PC-3 (cell line): ENCODE measurements around the gene SLC22A5. TPM values are rescaled to one million over a fixed set of nuclear protein-coding genes. Genes with fewer than 3 reads are reported as not detected.
A peak's percentile ranks its signal among the peaks of the same experiment; 100 is the strongest.

Experiments used
- ATAC-seq: fragments of 200-7000 bp; cut with Tn5 transposase; 2 replicates; pipeline ENCODE4 v1.9.1; 2020; ENCODE audit warnings: mild to moderate bottlenecking, moderate library complexity
- BruUV-seq: library from RNA; stranded (reverse); fragments of 400-500 nt; replicated peaks from 2 replicates; lab custom pipeline; 2021; lab: Mats Ljungman, UMichigan
- CTCF ChIA-PET: fragments of 300-600 bp; sonication (Branson Sonifier 250); formaldehyde crosslinking; loops from one replicate; lab custom pipeline; 2022; ENCODE audit warnings: antibody characterized with exemption; lab: Charles Lee
- POLR2A ChIA-PET: fragments of 300-600 bp; sonication (Branson Sonifier 250); formaldehyde crosslinking; loops from one replicate; lab custom pipeline; 2022; ENCODE audit warnings: antibody characterized with exemption; ENCODE audit not compliant: unreplicated experiment; lab: Charles Lee
- DNase-seq: peaks from one replicate; pipeline ENCODE4 v3.0.0-alpha.2; 2015
- H2AFZ ChIP-seq: fragments of 300-600 bp; sonication (generic); 2 replicates; pipeline ENCODE4 v1.6.0; 2016; ENCODE audit warnings: antibody characterized with exemption, low read length
- H3F3A ChIP-seq: fragments of 300-600 bp; sonication (generic); one replicate; pipeline ENCODE4 v1.6.0; 2017; ENCODE audit warnings: antibody characterized with exemption, low read length, control low read depth, mild to moderate bottlenecking; ENCODE audit not compliant: unreplicated experiment
- H3K27ac ChIP-seq: fragments of 300-600 bp; sonication (generic); 2 replicates; pipeline ENCODE4 v1.5.1; 2016; ENCODE audit warnings: mild to moderate bottlenecking, low read length
- H3K27me3 ChIP-seq: fragments of 300-600 bp; sonication (generic); 2 replicates; pipeline ENCODE4 v1.6.1; 2016; ENCODE audit warnings: low read length, mixed read lengths
- H3K36me3 ChIP-seq: fragments of 300-600 bp; sonication (generic); 2 replicates; pipeline ENCODE4 v1.6.1; 2016; ENCODE audit warnings: low read depth, mixed run types, low read length, mixed read lengths
- H3K4me1 ChIP-seq: fragments of 300-600 bp; sonication (generic); 2 replicates; pipeline ENCODE4 v1.5.1; 2016; ENCODE audit warnings: low read length; ENCODE audit not compliant: insufficient read depth
- H3K4me2 ChIP-seq: fragments of 300-600 bp; sonication (generic); 2 replicates; pipeline ENCODE4 v1.6.0; 2016; ENCODE audit warnings: low read length
- H3K4me3 ChIP-seq: fragments of 300-600 bp; sonication (generic); 2 replicates; pipeline ENCODE4 v1.5.1; 2016; ENCODE audit warnings: mild to moderate bottlenecking, low read length, mixed read lengths
- H3K79me2 ChIP-seq: fragments of 300-600 bp; sonication (generic); 2 replicates; pipeline ENCODE4 v1.6.1; 2017; ENCODE audit warnings: low read length, mixed read lengths
- H3K9ac ChIP-seq: fragments of 300-600 bp; sonication (generic); 2 replicates; pipeline ENCODE4 v1.6.0; 2016; ENCODE audit warnings: mild to moderate bottlenecking, low read length
- H3K9me2 ChIP-seq: fragments of 300-600 bp; sonication (generic); replicated peaks from 2 replicates; pipeline ENCODE4 v1.6.1; 2016; ENCODE audit warnings: mixed run types, low read length, mixed read lengths
- H3K9me3 ChIP-seq: fragments of 300-600 bp; sonication (generic); 2 replicates; pipeline ENCODE4 v1.6.1; 2016; ENCODE audit warnings: low read length, mixed read lengths
- H4K20me1 ChIP-seq: fragments of 300-600 bp; sonication (generic); 2 replicates; pipeline ENCODE4 v1.6.1; 2016; ENCODE audit warnings: low read length, mixed read lengths
- CTCF ChIP-seq: fragments of 300-600 bp; sonication (generic); conservative IDR thresholded peaks from 2 replicates; pipeline ENCODE4 v1.5.1; 2017; ENCODE audit warnings: antibody characterized with exemption, low read depth, mild to moderate bottlenecking, low read length
- EZH2 ChIP-seq: fragments of 300-600 bp; sonication (generic); IDR thresholded peaks from one replicate; pipeline ENCODE4 v1.6.1; 2017; ENCODE audit warnings: antibody characterized with exemption, mild to moderate bottlenecking, low read length; ENCODE audit not compliant: unreplicated experiment
- EZH2phosphoT487 ChIP-seq: fragments of 300-600 bp; sonication (generic); IDR thresholded peaks from 2 replicates; pipeline ENCODE4 v1.6.1; 2018; ENCODE audit warnings: mild to moderate bottlenecking, antibody characterized with exemption, low read length, borderline replicate concordance
- intact Hi-C: fragments of 100-400 bp; cut with micrococcal nuclease; formaldehyde crosslinking; loops from 2 replicates; pipeline ENCODE4 v1.9.0; 2023
- total RNA-seq: library from RNA; depleted of rRNA; stranded (reverse); fragments of >200 nt; gene quantifications from 2 replicates; pipeline ENCODE4 v1.2.3, GENCODE V29; 2014

The SLC22A5 gene
- total RNA-seq, 1 experiment from 2014 or later = 8.2 TPM

DNA sequence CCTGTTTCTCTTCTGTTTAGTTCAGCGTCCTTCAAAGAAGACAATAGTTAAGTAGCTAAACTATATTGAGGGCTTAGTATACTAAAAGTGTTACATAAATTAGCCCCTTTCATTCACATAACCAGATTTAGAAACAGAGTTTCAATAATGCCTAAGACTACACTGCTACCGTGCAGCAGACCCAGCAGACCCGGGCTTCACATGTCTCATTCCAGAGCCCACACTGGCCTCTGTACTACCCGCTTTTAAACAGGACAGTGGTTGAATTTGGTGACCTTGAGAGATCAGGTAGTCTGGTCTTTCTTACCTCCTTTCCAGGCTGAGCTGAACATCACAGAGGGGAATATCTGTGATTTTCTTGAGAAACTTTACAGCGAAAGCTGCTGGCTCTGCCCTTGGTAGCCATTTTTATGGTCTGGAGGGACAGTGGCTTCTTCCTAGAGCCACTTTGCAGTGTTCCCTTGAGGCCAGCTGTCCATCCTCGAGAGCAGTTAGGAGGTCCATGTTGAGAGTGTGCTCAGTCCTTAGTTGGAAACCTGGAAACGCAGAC is 56.5 kb downstream of the SLC22A5 start:
- no peaks in the 10 kb centered on the region for H3K36me3 ChIP-seq
- DNase-seq (no peak), ATAC-seq (no peak)
- H3K4me1 ChIP-seq = peaks cover 66% of the 10 kb centered on the region
- H3K9ac ChIP-seq = no peak overlapping the region
- 0 out of 2 replicates have a peak, but pooled peaks cover 5% of the 10 kb centered on the region for H3K79me2 ChIP-seq
- no peak overlapping the region for H3K4me3 ChIP-seq
- TF ChIP-seq EZH2phosphoT487 (no peak), CTCF (no peak), EZH2 (no peak)
- no TSS peak for BruUV-seq
- no peaks in the 10 kb centered on the region for H3K9me2 ChIP-seq
- ChIA-PET CTCF (no interaction called here), POLR2A (no interaction called here)
- no peak overlapping the region for H2AFZ ChIP-seq
- H4K20me1 ChIP-seq = no peaks in the 10 kb centered on the region
- intact Hi-C loops = no loop called here
- H3K9me3 ChIP-seq = no peaks in the 10 kb centered on the region
- H3F3A ChIP-seq = no peaks in the 10 kb centered on the region
- peak overlapping the region; percentile 15 for H3K4me2 ChIP-seq
- H3K27me3 ChIP-seq = no peaks in the 10 kb centered on the region
- H3K27ac ChIP-seq = peak overlapping the region; percentile 55

GRCh38 chr5:132426525-132427138 is 57.1 kb downstream of the SLC22A5 start:
- Histone ChIP-seq H3K4me1 (peaks cover 66% of the 10 kb centered on the region), H3K9me2 (no peaks in the 10 kb centered on the region), H3F3A (no peaks in the 10 kb centered on the region), H3K9ac (no peak overlapping the region), H3K36me3 (no peaks in the 10 kb centered on the region), H2AFZ (no peak overlapping the region), H3K4me2 (peak overlapping the region; percentile 32), H3K4me3 (no peak overlapping the region), H3K27me3 (no peaks in the 10 kb centered on the region), H3K27ac (peak overlapping the region; percentile 55), H4K20me1 (no peaks in the 10 kb centered on the region), H3K79me2 (0 out of 2 replicates have a peak, but pooled peaks cover 5% of the 10 kb centered on the region), H3K9me3 (no peaks in the 10 kb centered on the region)
- no TSS peak for BruUV-seq
- DNase-seq = peak; percentile 79
- peak; percentile 61 for ATAC-seq
- TF ChIP-seq CTCF (peak; percentile 47), EZH2 (no peak)
- intact Hi-C loops = no loop called here
- POLR2A ChIA-PET = interaction anchor here (0.5 to 0.6 kb wide), 2 partner anchors 28 to 64 kb away, joined by 4 to 6 read pairs; partner anchors contain the start of gene IRF1
- CTCF ChIA-PET = no interaction called here
